NCI-H748 (cell line): ENCODE results near the gene CRYBB3.
"Not testable (repeated sequence)": the region's sequence is repeated elsewhere in the genome, so short reads cannot be mapped to it uniquely, and the experiment has no call there.

Source experiments
- DNase-seq: peaks from one replicate; lab custom pipeline; 2025; ENCODE audit not compliant: unreplicated experiment; lab: John Stamatoyannopoulos, UW

CRYBB3 gene

GRCh38 chr22:25174888-25175411, 24.7 kb upstream of the CRYBB3 start:
- no peak for DNase-seq

DNA sequence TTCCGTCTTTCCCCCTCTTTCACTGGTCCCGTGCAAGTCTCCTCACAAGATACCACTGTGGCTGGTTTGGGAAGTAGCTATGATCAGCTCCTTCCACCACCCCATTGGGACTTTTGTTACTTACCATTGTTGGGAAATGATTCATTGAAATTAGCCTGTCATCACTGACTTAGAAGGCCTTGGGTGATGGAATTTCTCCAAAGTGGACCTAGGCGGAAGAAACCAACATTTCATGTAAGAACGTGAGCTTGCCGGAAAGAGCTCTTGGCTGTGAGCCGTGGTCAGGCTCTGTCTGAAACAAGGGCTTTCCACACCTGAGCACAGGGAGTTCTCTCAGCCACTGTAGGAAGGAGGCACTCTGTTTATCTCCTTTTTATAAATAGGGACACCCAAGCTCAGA, 23.5 kb upstream of the CRYBB3 start:
- DNase-seq = no peak

DNA sequence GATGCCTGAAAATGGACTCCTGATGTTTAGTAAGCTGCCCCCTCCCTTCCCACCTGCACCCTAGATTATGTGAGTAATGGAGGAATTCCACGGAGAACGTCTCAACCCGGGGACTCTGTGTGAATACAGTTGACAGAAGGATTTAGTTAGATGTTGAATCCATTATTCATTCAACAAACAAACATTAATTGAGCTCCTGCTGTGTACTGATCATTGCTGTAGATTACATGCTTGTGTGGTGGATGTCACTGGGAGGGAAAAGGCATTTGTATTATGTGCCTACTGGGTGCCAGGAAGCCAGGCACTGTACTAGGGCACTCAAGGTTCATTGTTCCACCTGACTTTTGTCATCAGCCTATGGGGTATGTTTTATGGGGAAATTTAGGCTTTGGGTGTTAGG, 22.9 kb upstream of the CRYBB3 start:
- DNase-seq = no peak

GRCh38 chr22:25177226-25177625, 22.4 kb upstream of the CRYBB3 start:
- DNase-seq = no peak

DNA sequence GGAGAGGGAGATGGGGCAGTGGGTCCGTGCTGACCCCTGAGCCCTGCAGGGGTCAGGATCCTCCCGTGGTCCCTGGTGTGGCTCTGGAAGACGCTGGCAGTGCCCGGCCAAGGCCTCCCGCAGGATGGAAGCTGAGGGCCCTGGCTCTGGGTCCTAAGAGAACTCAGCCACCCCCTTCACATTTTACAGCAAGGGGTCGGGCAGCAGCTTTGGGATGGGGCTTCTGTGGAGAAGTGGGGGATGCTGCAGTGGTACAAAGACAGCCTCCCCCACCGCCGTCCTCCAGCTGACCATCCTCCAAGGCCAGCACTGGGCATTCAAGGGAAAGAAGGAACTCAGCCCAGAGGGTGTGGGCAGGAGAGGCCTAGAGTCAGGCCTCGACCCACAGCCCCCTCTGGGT, 21.8 kb upstream of the CRYBB3 start:
- DNase-seq = no peak

GRCh38 chr22:25178348-25178747, 21.3 kb upstream of the CRYBB3 start:
- not testable (repeated sequence) for DNase-seq

- not testable (repeated sequence) for DNase-seq
These were observed 20.6 kb upstream of the CRYBB3 start for GRCh38 chr22:25178869-25179631.

DNA sequence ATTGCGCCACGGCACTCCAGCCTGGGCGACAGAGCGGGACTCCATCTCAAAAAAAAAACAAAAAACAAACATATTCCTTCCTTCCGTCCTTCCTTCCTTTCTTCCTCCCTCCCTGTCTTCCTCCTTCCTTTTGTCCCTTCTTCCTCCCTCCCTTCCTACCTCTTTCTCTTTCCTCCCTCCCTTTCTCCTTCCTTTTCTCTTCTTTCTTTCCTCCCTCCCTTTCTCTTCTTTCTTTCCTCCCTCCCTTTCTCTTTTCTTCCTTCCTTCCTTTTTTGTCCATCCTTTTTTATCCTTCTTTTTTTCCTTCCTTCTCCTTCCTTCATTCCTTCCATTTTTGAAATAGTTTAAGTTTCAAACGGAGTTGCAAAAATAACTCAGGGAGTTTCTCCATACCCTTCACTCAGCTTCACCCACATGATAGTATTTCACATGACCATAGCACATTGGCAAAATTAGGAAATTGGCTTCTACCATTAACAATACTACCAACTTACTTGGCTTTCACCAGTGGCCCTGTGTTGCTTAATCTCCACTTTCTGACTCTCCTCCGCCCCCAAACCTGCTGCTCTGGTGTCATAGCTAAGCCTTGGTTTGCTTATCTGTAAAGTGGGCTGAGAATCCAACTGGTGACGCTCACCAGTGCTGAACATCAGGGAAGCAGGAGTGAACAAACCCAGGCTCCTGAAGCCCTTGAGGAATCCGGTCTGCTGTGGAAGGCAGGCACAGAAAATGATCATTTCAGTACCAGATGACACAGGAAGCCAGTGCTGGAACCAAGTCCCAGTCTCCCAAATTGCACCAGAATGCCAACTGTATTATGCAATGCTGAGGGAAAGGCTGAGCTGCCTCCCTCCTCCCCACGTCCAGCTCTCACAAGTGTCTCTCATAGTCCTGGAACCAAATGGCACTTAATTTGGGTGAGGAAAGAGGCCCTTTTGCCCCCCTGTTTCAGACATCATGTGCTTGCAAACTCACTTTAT, 17.2 kb upstream of the CRYBB3 start:
- DNase-seq = no peak

- DNase-seq = no peak
These were observed 15.6 kb upstream of the CRYBB3 start for GRCh38 chr22:25183949-25184619.

DNA sequence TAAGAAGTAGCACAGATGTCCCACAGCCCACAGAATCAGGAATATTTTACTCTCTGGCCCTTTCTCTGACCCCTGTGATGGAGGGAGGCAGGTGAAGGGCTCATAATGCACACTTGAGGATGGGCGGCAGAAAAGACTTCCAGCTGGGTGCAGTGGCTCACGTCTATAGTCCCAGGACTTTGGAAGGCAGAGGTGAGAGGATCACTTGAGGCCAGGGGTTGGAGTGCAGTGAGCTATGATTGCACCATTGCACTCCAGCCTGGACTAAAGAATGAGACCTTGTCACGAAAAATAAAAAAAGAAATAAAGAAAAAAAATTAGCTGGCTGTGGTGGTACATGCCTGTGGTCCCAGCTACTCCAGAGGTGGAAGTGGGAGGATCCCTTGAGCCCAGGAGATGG, 13.5 kb upstream of the CRYBB3 start:
- DNase-seq = no peak

DNA sequence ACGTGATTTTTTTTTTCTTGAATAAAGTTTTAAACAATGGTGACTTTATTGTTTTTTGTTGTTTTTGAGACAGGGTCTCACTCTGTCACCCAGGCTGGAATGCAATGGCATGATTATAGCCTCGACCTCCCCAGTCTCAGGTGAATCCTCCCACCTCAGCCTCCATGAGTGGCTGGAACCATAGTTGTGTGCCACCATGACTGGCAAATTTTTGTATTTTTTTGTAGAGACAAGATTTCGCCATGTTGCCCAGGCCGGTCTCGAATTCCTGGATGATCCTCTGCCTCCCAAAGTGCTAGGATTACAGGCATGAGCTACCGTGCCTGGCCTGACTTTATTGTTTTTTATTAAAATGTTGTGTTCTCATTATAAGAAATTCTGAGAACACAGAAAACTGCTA, 12.2 kb upstream of the CRYBB3 start:
- no peak for DNase-seq

GRCh38 chr22:25192406-25192805, 7.3 kb upstream of the CRYBB3 start:
- DNase-seq = no peak

GRCh38 chr22:25193130-25193529, 6.5 kb upstream of the CRYBB3 start:
- DNase-seq = no peak

GRCh38 chr22:25193548-25193947, 6.1 kb upstream of the CRYBB3 start:
- no peak for DNase-seq

- DNase-seq = no peak
These were observed 3.3 kb upstream of the CRYBB3 start for GRCh38 chr22:25196326-25196725.

GRCh38 chr22:25197340-25197739, 2.3 kb upstream of the CRYBB3 start:
- DNase-seq = no peak

DNA sequence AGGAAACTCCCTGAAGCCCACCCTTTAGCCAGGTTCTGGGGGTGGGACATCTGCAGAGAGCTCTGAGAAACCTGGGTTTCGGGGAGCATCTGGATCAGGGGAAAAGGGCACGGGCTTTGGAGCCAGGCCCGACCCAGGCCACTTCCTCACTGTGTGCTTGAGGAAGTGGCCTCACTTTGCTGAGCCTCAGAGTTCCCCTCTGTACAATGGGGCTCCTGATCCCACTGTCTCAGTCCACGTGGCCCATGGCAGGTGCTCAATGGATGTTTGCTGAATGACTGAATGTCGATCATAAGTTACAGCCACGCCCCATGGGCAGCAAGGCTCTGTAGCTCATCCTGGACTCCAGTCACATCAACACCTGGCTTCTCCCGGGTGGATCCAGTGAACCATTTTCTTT, 1.3 kb downstream of the CRYBB3 start:
- no peak for DNase-seq

DNA sequence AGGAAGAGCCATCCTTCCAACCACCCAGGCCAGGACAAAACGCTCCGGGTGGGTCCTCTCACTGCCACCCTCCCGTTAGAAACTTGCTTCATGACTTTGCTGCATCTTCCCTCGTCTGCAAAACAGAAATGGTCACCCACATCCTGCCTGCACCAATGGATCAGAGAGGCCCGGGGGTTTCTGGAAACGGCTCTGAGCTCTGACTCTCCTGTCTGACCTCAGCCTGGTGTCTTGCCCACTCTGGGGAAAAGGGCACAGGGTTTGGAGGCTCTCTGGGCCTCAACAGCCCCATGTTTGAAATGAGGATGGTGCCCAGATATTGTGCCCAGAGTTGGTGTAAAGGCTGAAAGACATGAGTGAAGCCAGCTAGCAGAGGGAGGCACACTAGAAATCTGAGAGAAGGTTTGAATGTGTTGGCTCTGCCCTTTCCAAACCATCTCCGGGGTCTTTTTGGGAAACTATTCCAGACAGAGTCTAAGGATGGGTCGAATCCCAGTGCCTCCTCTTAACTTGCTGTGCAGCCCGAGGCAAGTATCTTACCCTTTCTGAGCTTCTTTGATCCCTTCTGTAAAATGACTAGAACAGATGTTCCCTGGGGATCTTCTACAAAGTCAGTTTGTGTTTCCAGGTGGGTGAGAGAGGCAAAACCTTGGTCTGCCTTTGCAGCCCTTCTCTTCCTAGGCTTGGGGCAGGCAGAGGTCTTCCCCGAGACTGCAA, 2.1 kb downstream of the CRYBB3 start:
- DNase-seq = no peak

- DNase-seq = peak; percentile 54
These were observed 2.7 kb downstream of the CRYBB3 start for GRCh38 chr22:25202290-25202921.

GRCh38 chr22:25203082-25203481, 3.4 kb downstream of the CRYBB3 start:
- no peak for DNase-seq
